H9 (cell line): ENCODE measurements around the gene CCNO. TPM values are rescaled to one million over a fixed set of nuclear protein-coding genes. Genes with fewer than 3 reads are reported as not detected.

Experiments
- DNase-seq: peaks from one replicate; pipeline ENCODE4 v3.0.0-alpha.2; 2017
- H2AFZ ChIP-seq: one replicate; pipeline ENCODE4 v1.6.1; 2013; ENCODE audit warnings: mild to moderate bottlenecking, low read length, control low read depth, moderate library complexity
- H2AK5ac ChIP-seq: 2 replicates; pipeline ENCODE4 v1.6.1; 2013; ENCODE audit warnings: low read length, control low read depth, mixed read lengths; ENCODE audit not compliant: insufficient read length
- H2BK120ac ChIP-seq: one replicate; pipeline ENCODE4 v1.6.1; 2013; ENCODE audit warnings: low read depth, mild to moderate bottlenecking, low read length, control low read depth, inconsistent platforms; ENCODE audit not compliant: poor library complexity, severe bottlenecking
- H2BK12ac ChIP-seq: 2 replicates; pipeline ENCODE4 v1.6.1; 2013; ENCODE audit warnings: low read length, control low read depth, mixed read lengths, low read depth; ENCODE audit not compliant: insufficient read length
- H2BK15ac ChIP-seq: 2 replicates; pipeline ENCODE4 v1.6.1; 2013; ENCODE audit warnings: low read depth, low read length, control low read depth
- H2BK20ac ChIP-seq: one replicate; pipeline ENCODE4 v1.6.1; 2013; ENCODE audit warnings: low read depth, mild to moderate bottlenecking, low read length, control low read depth, inconsistent platforms; ENCODE audit not compliant: poor library complexity, severe bottlenecking
- H2BK5ac ChIP-seq: 2 replicates; pipeline ENCODE4 v1.6.1; 2013; ENCODE audit warnings: low read length, control low read depth, mixed read lengths; ENCODE audit not compliant: insufficient read length
- H3K14ac ChIP-seq: 2 replicates; pipeline ENCODE4 v1.6.1; 2013; ENCODE audit warnings: low read length, control low read depth; ENCODE audit not compliant: insufficient read depth
- H3K18ac ChIP-seq: 2 replicates; pipeline ENCODE4 v1.6.1; 2013; ENCODE audit warnings: low read depth, mild to moderate bottlenecking, mixed read lengths, low read length, control low read depth; ENCODE audit not compliant: insufficient read length
- H3K23ac ChIP-seq: 2 replicates; pipeline ENCODE4 v1.6.1; 2013; ENCODE audit warnings: low read length, control low read depth, mixed read lengths, low read depth; ENCODE audit not compliant: insufficient read length
- H3K23me2 ChIP-seq: 2 replicates; pipeline ENCODE4 v1.6.1; 2013; ENCODE audit warnings: low read depth, mild to moderate bottlenecking, mixed read lengths, low read length, control low read depth; ENCODE audit not compliant: insufficient read length, poor library complexity, severe bottlenecking
- H3K27ac ChIP-seq: 2 replicates; pipeline ENCODE4 v1.5.1; 2013; ENCODE audit warnings: low read length, control low read depth, mixed read lengths, low read depth; ENCODE audit not compliant: insufficient read length
- H3K27me3 ChIP-seq: 2 replicates; pipeline ENCODE4 v1.6.1; 2013; ENCODE audit warnings: low read length, control low read depth, inconsistent platforms; ENCODE audit not compliant: insufficient read depth
- H3K4ac ChIP-seq: 2 replicates; pipeline ENCODE4 v1.6.1; 2013; ENCODE audit warnings: low read depth, mild to moderate bottlenecking, control low read depth, inconsistent platforms, low read length, moderate library complexity
- H3K4me1 ChIP-seq: 2 replicates; pipeline ENCODE4 v1.6.1; 2013; ENCODE audit warnings: low read length, control low read depth, inconsistent platforms; ENCODE audit not compliant: insufficient read depth
- H3K4me2 ChIP-seq: 2 replicates; pipeline ENCODE4 v1.6.1; 2013; ENCODE audit warnings: low read length, control low read depth, mixed read lengths; ENCODE audit not compliant: insufficient read length, insufficient read depth
- H3K56ac ChIP-seq: 2 replicates; pipeline ENCODE4 v1.6.1; 2013; ENCODE audit warnings: low read depth, mild to moderate bottlenecking, mixed read lengths, low read length, control low read depth; ENCODE audit not compliant: insufficient read length
- H3K79me1 ChIP-seq: 2 replicates; pipeline ENCODE4 v1.6.1; 2013; ENCODE audit warnings: low read depth, mild to moderate bottlenecking, moderate library complexity, low read length, control low read depth, inconsistent platforms; ENCODE audit not compliant: insufficient read depth, poor library complexity, severe bottlenecking
- H3K79me2 ChIP-seq: 2 replicates; pipeline ENCODE4 v1.6.1; 2013; ENCODE audit warnings: low read length, control low read depth, inconsistent platforms; ENCODE audit not compliant: insufficient read depth
- H3K9ac ChIP-seq: 2 replicates; pipeline ENCODE4 v1.6.1; 2013; ENCODE audit warnings: low read length, control low read depth, mixed read lengths; ENCODE audit not compliant: insufficient read length; ENCODE audit errors: extremely low read depth
- H3K9me3 ChIP-seq: one replicate; pipeline ENCODE4 v1.6.1; 2013; ENCODE audit warnings: low read depth, low read length, inconsistent platforms; ENCODE audit not compliant: control insufficient read depth
- H3T11ph ChIP-seq: one replicate; pipeline ENCODE4 v1.6.1; 2013; ENCODE audit warnings: mild to moderate bottlenecking, low read length, control low read depth, inconsistent platforms
- H4K20me1 ChIP-seq: one replicate; pipeline ENCODE4 v1.6.1; 2013; ENCODE audit not compliant: control insufficient read depth, insufficient read length, insufficient read depth
- H4K5ac ChIP-seq: 2 replicates; pipeline ENCODE4 v1.6.1; 2013; ENCODE audit warnings: low read depth, mild to moderate bottlenecking, mixed read lengths, low read length, control low read depth; ENCODE audit not compliant: insufficient read length
- H4K8ac ChIP-seq: replicated peaks from 2 replicates; pipeline ENCODE4 v1.6.1; 2013; ENCODE audit warnings: low read length, control low read depth, mixed read lengths, low read depth; ENCODE audit not compliant: insufficient read length
- H4K91ac ChIP-seq: 2 replicates; pipeline ENCODE4 v1.6.1; 2013; ENCODE audit warnings: low read depth, mild to moderate bottlenecking, moderate library complexity, mixed read lengths, low read length, control low read depth; ENCODE audit not compliant: insufficient read length
- H3K27ac Mint-ChIP-seq, 3 experiments: 2 replicates in 2 of 3; 3 replicates in 1 of 3; pipeline ENCODE4 v1.8.0; 2020 to 2021; ENCODE audit warnings: mixed read lengths in 3 of 3, mild to moderate bottlenecking in 1 of 3, moderate library complexity in 1 of 3
- H3K27me3 Mint-ChIP-seq: 2 replicates; pipeline ENCODE4 v1.8.0; 2021; ENCODE audit warnings: low read depth, mild to moderate bottlenecking, moderate library complexity, mixed read lengths
- H3K36me3 Mint-ChIP-seq, 3 experiments: 2 replicates in 2 of 3; 3 replicates in 1 of 3; pipeline ENCODE4 v1.8.0; 2020 to 2021; ENCODE audit warnings: low read depth in 3 of 3, mixed read lengths in 3 of 3; ENCODE audit not compliant: insufficient read depth in 1 of 3
- H3K4me1 Mint-ChIP-seq, 2 experiments: 2 replicates each; pipeline ENCODE4 v1.8.0; 2020; ENCODE audit warnings: mixed read lengths in 2 of 2
- H3K4me3 Mint-ChIP-seq, 2 experiments: 2 replicates in 1 of 2; 3 replicates in 1 of 2; pipeline ENCODE4 v1.8.0; 2020 to 2021; ENCODE audit warnings: mild to moderate bottlenecking in 2 of 2, mixed read lengths in 2 of 2, moderate library complexity in 1 of 2
- H3K9me3 Mint-ChIP-seq, 2 experiments: 2 replicates in 1 of 2; 3 replicates in 1 of 2; pipeline ENCODE4 v1.8.0; 2020; ENCODE audit warnings: mild to moderate bottlenecking in 2 of 2, mixed read lengths in 2 of 2, moderate library complexity in 1 of 2
- WGBS: extraction: QIAGEN DNeasy Blood & Tissue Kit; methylation state at CpG from one replicate; pipeline ENCODE4 v1.1.7; 2013; ENCODE audit warnings: missing lambda C conversion rate, low lambda C conversion rate, mixed read lengths; ENCODE audit not compliant: insufficient read length; ENCODE audit errors: extremely low coverage; 5-methylcytosine and 5-hydroxymethylcytosine counted together
- total RNA-seq: library from RNA; stranded (reverse); gene quantifications from 2 replicates; pipeline ENCODE4 v1.2.1, GENCODE V29; 2021
- TF ChIP-seq, protein P1 (sequence below): fragments of 200-600 bp; sonication (generic); conservative IDR thresholded peaks from 3 replicates; pipeline ENCODE4 v1.8.0; 2021; ENCODE audit warnings: antibody characterized with exemption, mild to moderate bottlenecking

CCNO gene
- total RNA-seq, 1 experiment from 2014 or later: 0.24 TPM

DNA sequence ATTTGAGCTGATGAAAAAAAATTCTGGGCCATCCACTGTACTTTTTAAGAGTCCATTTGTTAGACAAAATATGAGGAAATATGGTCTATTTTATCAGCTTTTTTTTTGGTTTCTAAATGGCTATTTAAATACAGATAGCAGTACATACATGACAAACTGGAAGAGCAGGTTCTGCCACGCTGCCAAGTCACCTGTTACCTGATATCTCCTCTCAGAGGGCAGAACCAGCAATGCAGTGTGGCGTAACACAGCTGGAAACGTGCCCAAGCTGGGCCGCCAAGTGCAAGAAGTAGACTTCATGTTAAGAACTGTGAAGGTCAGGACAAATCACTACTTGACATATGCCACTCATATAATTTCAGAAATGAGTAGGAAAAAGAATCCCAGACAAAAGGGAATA, 14.4 kb downstream of the CCNO start:
- H3K14ac ChIP-seq: no peak overlapping the region
- H3K18ac ChIP-seq: no peak overlapping the region
- no peaks in the 10 kb centered on the region for H3K79me1 ChIP-seq
- H3T11ph ChIP-seq: no peak overlapping the region
- H3K9ac ChIP-seq: no peak overlapping the region
- no peak overlapping the region for H3K56ac ChIP-seq
- H3K4me2 ChIP-seq: no peak overlapping the region
- TF ChIP-seq, protein P1, sequence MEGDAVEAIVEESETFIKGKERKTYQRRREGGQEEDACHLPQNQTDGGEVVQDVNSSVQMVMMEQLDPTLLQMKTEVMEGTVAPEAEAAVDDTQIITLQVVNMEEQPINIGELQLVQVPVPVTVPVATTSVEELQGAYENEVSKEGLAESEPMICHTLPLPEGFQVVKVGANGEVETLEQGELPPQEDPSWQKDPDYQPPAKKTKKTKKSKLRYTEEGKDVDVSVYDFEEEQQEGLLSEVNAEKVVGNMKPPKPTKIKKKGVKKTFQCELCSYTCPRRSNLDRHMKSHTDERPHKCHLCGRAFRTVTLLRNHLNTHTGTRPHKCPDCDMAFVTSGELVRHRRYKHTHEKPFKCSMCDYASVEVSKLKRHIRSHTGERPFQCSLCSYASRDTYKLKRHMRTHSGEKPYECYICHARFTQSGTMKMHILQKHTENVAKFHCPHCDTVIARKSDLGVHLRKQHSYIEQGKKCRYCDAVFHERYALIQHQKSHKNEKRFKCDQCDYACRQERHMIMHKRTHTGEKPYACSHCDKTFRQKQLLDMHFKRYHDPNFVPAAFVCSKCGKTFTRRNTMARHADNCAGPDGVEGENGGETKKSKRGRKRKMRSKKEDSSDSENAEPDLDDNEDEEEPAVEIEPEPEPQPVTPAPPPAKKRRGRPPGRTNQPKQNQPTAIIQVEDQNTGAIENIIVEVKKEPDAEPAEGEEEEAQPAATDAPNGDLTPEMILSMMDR: no peak
- no peaks in the 10 kb centered on the region for H3K23me2 ChIP-seq
- no peak overlapping the region for H2BK5ac ChIP-seq
- Mint-ChIP-seq H3K9me3 (peaks cover 2 to 13% of the 10 kb centered on the region in 2 experiments; a peak in 2 of 5 replicates), H3K27me3 (peaks cover 73% of the 10 kb centered on the region), H3K36me3 (no peaks in the 10 kb centered on the region; a peak in 1 of 7 replicates), H3K27ac (no peak overlapping the region), H3K4me3 (no peak overlapping the region), H3K4me1 (peaks cover 22 to 29% of the 10 kb centered on the region in 2 experiments)
- no peak overlapping the region for H3K23ac ChIP-seq
- no peak overlapping the region for H4K8ac ChIP-seq
- H2AK5ac ChIP-seq: no peak overlapping the region
- no CpG with 5 or more reads among the region's 4 CpGs for WGBS
- no peak overlapping the region for H4K5ac ChIP-seq
- H2BK120ac ChIP-seq: no peak overlapping the region
- H3K79me2 ChIP-seq: no peaks in the 10 kb centered on the region
- H2AFZ ChIP-seq: no peak overlapping the region
- no peak overlapping the region for H2BK15ac ChIP-seq
- H3K27me3 ChIP-seq: peaks cover 38% of the 10 kb centered on the region
- no peak overlapping the region for H3K4ac ChIP-seq
- no peaks in the 10 kb centered on the region for H4K20me1 ChIP-seq
- no peak overlapping the region for H2BK12ac ChIP-seq
- DNase-seq: peak; percentile 62
- no peak overlapping the region for H4K91ac ChIP-seq
- H2BK20ac ChIP-seq: no peak overlapping the region
- no peaks in the 10 kb centered on the region for H3K9me3 ChIP-seq
- no peaks in the 10 kb centered on the region for H3K4me1 ChIP-seq
- no peak overlapping the region for H3K27ac ChIP-seq
